Amniotic epithelial cell (primary cell): ENCODE data around the gene DUSP23.
A peak's percentile ranks its signal among the peaks of the same experiment; 100 is the strongest.

ENCODE experiments used
- DNase-seq: peaks from one replicate; pipeline ENCODE4 v3.0.0-alpha.2; 2010; ENCODE audit warnings: low read depth

The DUSP23 gene

DNA sequence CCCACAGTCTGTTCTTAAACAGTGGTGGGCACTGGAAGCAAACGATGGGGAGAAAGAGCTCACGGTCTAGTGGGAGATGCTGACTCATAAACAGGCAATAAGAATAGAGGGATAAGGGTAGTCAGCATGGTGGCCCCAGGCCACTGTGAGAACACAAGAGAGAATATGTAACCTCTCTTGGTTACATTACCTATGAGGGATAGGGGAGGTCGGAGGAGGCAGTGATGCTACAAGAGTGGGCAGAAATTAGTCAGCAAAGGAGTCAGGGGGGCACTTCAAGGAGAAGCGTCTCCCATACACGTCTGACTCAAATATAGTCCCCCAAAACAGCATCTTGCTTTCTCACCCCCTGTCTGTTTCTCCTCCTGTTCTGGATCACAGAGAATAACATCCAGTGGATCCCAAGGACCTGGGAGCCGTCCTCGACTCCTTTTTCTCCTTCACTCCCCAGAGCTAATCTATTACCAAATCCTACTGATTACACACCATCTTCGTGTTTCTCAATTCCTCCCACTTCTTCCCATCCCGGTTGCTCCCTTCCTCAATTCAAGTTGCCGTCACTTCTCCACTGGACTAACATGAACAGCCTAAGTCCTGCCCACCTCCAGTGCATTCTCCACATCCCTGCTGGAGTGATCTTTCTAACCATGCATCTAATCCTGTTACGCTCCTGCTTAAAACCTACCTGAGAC, 48.0 kb downstream of the DUSP23 start:
- no peak for DNase-seq

DNA sequence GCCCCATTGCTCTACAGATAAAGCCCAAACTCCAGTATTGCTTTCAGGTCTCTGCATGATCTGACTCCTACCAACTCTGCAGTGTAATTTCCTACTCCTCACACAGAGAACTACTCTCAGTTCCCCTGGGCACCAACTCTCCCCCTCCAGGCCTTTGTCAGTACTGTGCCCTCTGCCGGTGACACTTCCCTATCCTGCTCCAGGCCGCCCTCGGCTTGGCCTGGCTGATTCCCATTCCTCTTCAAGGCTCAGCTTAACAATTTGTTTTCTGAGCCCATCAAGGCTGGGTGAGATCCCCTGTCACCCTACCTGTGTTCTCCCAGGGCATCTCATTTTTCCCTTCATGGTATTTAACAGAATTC, 48.5 kb downstream of the DUSP23 start:
- no peak for DNase-seq

DNA sequence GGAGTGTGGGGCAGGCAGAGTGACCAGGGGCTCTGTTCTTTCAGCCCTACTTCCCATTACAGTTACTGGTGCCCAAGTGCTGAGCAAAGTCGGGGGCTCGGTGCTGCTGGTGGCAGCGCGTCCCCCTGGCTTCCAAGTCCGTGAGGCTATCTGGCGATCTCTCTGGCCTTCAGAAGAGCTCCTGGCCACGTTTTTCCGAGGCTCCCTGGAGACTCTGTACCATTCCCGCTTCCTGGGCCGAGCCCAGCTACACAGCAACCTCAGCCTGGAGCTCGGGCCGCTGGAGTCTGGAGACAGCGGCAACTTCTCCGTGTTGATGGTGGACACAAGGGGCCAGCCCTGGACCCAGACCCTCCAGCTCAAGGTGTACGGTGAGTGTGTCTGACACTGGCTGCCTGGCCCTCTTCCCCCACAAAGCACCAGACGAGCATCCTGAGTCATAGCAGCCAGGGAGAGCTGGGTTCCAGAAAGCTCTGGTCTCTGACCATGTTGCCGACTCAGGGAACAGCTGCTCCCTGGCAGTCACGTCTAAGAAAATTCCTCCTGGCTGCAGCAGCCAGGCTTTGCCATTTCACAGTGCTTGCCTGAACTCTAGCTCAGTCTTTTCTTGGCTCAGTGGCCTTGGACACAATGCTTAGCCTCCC, 49.2 kb downstream of the DUSP23 start:
- peak; percentile 51 for DNase-seq

DNA sequence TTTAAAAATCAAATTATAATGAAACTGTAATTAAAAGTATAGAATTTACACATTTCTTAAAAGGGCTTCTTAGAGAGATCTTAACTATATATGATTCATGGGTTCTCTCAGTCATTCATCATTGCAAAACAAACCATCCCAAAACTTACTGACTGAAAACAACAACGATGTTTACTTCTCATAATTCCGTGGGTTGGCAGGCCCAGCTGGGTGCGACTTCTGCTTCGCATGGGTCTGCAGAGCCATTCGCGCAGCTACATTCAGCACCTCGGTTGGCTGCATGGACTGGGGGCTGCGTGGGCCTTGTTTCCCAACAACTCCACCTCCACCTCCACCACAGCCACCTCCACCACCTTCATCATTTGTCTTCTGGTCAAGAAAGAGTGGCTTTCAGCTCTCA, 50.0 kb downstream of the DUSP23 start:
- DNase-seq: no peak

DNA sequence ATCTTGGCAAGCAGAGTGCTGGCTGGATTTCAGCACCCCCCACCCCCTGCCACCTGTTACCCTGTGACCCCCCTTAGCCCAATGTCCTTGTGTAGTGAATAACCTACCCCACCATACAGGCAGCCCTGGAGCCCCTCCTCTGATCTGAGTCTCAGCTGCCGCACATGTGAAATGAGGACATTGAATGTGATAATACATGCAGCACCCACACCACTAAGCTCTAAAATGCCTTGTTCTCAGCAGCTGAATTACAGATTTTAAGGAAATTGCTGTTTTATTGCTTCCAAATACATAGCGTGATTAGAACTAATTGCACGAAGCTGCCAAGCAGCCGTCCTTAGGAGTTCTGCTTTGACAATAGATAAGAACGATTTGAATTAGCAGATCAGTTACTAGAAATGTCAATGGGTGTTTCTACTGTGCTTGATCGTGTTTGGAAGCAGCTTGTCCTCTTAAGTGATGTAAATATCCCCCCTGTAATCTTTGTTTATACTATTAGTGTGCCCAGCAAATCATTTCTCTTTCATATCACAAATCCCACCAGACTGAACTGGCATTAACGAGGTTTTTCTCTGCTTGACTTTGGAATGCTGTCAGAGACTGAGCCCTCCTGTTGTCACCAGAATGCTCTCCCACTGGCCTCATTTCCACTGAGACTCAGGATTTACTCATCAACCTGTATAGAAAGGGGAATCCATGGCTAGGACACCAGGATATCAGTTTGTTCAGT, 50.8 kb downstream of the DUSP23 start:
- DNase-seq: no peak
